GM21786 (cell line): ENCODE measurements around the gene KICS2.

ENCODE experiments used
- ATAC-seq: cut with Tn5 transposase; IDR thresholded peaks from one replicate; pipeline ENCODE4 v1.9.1; 2021; ENCODE audit not compliant: unreplicated experiment

The KICS2 gene

GRCh38 chr12:64222009-64222765, at the start of gene KICS2:
KICS2 (minus strand) TSS chr12:64222296; CDS start chr12:64222237, 59 bp downstream.
- peak; percentile 94 for ATAC-seq

DNA sequence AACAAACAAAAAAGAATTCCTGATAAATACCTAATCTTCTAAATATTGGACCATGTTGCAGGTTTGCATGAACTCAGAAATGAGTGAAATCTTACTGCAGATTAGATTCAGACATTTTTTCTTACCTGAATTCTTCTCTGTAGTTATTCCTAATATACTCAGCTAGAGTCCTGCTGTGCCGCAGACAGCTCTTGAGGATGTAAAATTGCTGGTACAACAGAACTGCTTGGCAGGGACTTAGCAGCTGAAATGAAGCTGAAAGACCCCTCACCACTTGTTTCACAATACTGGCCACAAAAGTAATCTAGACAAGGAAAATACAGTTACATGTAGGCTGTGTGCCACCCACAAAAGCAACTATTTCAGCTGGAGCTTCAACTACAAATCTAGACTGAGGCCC, 48.3 kb upstream of the KICS2 start:
- no peak for ATAC-seq

GRCh38 chr12:64269161-64269560, 47.1 kb upstream of the KICS2 start:
- no peak for ATAC-seq

- ATAC-seq = no peak
Observed at GRCh38 chr12:64268409-64268808, 46.3 kb upstream of the KICS2 start.

DNA sequence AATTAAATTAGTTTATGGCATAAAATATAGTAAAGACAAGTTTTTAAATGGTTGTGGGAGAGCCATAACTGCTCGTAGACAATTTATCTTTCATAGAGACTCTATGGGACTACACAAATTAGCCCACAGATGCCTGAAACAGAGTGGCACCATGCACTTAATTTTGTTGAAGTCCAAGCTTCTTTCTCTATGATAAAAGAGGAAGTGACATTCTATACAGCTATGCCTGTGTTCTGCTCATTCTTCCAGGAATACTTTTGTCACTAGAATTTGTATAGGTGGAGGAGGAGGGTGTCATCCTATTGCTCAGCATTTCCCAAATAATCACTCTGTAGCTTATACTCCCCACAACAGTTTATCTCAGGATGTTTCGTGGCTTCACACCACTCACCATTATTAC, 43.7 kb upstream of the KICS2 start:
- no peak for ATAC-seq

- no peak for ATAC-seq
Observed at GRCh38 chr12:64261813-64262212, 39.7 kb upstream of the KICS2 start.

DNA sequence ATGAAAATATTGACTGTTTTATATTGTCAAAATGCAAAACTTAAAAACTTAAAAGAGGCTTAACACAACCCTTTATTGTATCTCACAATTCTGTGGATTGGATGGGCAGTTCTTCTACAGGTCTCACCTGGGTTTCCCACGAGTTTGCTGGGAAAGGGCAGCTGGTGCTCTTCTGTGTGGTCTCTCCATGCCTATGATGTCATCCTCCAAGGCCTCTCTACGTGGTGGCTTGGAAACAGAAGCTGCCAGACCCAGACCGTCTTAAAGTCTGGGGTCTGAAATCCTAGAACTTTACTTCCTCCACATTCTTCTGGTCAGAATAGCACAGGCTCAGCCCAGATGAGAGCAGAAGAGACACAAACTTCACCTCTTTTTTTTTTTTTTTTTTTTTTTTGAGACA, 36.5 kb upstream of the KICS2 start:
- ATAC-seq = no peak

DNA sequence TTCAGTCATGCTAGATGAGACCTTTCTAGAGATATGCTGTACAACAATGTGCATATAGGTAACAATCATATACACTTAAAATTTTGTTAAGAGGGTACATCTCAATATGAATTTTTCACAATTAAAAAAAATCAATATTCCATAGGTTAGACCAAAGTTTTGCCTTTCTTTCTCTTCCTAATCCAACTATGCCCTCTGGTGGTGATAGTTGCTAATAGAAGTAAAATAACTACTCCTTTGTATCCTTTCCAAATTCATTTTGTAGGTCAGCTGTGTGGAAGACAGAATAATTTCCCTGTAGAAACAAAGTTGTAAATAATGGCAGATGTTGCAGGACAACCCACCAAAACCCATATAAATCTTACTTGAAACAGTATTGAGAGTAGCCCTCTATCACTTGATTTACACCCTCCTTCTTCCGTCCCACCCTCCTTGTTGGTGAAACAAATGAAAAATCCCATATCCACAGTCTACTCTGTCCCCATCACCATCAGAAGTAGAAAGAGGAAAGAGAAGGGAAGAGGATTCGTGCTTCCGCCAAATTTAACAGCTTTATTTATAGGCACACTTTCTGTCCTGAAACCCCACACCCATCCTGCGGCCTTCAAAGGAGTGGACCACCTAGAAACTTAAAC, 34.2 kb upstream of the KICS2 start:
- no peak for ATAC-seq

GRCh38 chr12:64255249-64255648, 33.2 kb upstream of the KICS2 start:
- no peak for ATAC-seq

GRCh38 chr12:64253356-64253755, 31.3 kb upstream of the KICS2 start:
- ATAC-seq = no peak

DNA sequence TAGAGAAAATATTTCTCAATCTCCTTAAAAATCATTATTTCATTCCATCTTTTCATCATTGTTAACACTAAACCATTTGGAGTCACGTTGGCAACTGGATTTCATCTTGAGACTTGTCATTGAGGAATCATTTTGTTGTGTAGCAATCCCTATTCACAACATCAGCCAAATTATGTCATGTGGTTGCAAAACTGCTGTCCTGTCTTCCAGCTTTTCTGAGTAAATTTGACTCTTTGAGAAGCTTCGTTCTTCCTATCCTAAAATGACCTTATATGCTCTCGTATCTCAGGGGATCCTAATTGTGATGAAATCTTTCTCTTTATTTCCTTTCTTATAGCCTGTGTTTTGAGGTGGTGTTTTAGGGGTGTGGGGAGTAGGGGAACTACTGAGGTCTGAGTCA, 30.6 kb upstream of the KICS2 start:
- no peak for ATAC-seq

- ATAC-seq = no peak
Observed at GRCh38 chr12:64243809-64244208, 21.7 kb upstream of the KICS2 start.

GRCh38 chr12:64240781-64241180, 18.7 kb upstream of the KICS2 start:
- ATAC-seq = no peak

- ATAC-seq = no peak
Observed at GRCh38 chr12:64237382-64237781, 15.3 kb upstream of the KICS2 start.

GRCh38 chr12:64236549-64236948, 14.5 kb upstream of the KICS2 start:
- ATAC-seq = no peak

GRCh38 chr12:64232196-64232595, 10.1 kb upstream of the KICS2 start:
- ATAC-seq = no peak

DNA sequence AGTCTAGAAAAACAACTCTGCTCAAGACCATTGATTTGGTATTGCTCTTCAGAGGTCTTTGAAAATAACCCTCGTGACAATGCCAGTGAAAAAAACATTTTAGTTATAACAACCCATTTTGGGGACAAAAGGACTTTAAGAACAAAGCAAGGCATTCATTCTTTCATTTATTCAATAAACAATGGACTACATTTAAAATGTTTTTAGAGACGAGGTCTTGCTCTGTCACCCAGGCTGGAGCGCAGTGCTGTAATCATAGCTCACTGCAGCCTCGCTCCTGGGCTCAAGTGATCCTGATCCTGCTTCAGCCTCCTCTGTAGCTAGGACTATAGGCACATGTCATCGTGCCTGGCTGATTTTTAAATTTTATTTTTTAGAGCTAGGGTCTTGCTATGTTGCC, 7.7 kb upstream of the KICS2 start:
- ATAC-seq = no peak

DNA sequence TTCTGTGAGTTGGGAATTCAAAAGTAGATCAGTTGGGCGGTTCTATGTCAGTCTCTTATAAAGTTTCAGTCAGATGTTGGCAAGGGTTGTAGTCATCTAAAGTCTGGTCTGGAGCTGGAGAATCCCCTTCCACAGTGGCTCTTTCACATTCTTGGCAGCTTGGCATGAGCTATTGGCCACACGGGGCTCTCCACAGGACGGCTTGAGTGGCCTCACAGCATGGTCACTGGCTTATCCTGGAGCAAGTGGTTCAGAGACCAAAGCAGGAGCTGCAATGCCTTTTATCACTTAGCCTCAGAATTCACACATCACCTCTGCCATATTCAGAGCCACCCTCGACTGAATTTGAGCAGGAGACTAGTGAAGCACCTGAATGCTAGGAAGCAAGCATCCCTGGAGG, 7.1 kb upstream of the KICS2 start:
- no peak for ATAC-seq

GRCh38 chr12:64225626-64226025, 3.5 kb upstream of the KICS2 start:
- ATAC-seq = no peak

DNA sequence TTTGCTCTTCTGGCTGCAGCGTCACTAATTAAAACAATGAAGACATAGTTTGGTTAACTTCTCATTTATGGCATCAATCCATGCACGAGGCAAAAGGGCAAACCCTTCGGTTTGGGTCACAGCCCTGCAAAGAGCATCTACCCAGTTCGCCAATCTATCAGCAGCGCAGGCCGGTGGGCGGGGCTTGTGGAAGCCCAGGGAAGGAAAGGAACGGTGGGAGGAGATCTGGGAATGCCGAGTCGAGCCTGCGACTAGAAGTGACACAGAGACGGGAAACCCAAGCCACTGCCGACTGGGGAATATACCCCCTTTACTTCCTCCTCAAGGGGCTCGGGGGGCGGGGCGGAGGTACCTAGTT, 466 bp downstream of the KICS2 start:
- ATAC-seq = peak; percentile 26

DNA sequence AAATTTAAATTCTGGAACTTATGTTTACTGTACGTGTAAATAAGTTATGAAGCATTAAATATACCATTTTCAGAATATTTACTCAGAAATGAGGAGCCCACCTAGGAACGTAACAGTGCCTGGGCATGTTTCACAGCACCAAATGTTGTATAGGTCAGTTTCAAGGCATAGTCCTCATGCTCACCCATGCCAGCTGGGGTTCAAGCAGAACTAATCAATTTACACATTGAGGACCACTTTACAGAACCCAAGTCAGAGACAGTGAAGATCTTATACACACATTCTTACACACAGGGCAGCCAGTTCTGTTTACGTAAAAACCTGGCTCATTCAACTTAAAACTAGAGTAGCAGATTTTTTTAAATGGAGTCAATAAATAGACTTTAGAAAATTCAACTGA, 2.0 kb downstream of the KICS2 start:
- no peak for ATAC-seq

- no peak for ATAC-seq
Observed at GRCh38 chr12:64219145-64219544, 3.0 kb downstream of the KICS2 start.

DNA sequence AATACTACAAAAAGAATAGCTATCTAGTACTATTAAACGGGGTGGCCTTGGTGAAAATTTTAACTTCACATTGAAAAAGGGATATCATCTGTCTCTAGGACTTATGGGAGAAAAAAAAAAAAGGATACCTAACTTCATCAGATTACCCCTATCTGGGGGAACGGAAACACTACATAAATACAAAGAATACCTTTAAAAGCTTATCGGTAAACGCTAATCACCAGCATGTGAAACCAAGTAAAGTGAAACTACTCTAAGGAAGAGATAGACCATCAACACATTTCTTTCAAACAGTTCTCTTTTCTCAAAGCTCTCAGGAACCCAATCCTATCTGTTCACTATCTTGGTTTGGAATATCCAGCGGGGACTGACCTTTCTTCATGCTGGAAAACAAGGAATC, 3.5 kb downstream of the KICS2 start:
- no peak for ATAC-seq
